GM19324 (cell line): Measurements from ENCODE around the gene TBC1D2.
A peak's percentile ranks its signal among the peaks of the same experiment; 100 is the strongest.
"Not testable (repeated sequence)": the region's sequence is repeated elsewhere in the genome, so short reads cannot be mapped to it uniquely, and the experiment has no call there.

Experiments
- ATAC-seq: cut with Tn5 transposase; IDR thresholded peaks from one replicate; pipeline ENCODE4 v1.9.1; 2021; ENCODE audit warnings: mild to moderate bottlenecking, moderate library complexity; ENCODE audit not compliant: unreplicated experiment, low FRiP score

TBC1D2 gene

GRCh38 chr9:98255578-98256296 lies at the start of gene TBC1D2:
Gene TBC1D2, minus strand, starts transcription at chr9:98255649. Its CDS starts 108 bp downstream, at chr9:98255541.
- ATAC-seq: peak; percentile 91

- ATAC-seq: no peak
Observed at GRCh38 chr9:98304381-98304780, 48.9 kb upstream of the TBC1D2 start.

- no peak for ATAC-seq
Observed at GRCh38 chr9:98303633-98304125, 48.2 kb upstream of the TBC1D2 start.

GRCh38 chr9:98302938-98303632 lies 47.6 kb upstream of the TBC1D2 start:
- ATAC-seq: no peak

GRCh38 chr9:98302150-98302549 lies 46.7 kb upstream of the TBC1D2 start:
- ATAC-seq: no peak

- no peak for ATAC-seq
Observed at GRCh38 chr9:98300611-98301010, 45.2 kb upstream of the TBC1D2 start.

GRCh38 chr9:98298476-98298875 lies 43.0 kb upstream of the TBC1D2 start:
- no peak for ATAC-seq

- no peak for ATAC-seq
Observed at GRCh38 chr9:98295824-98296223, 40.4 kb upstream of the TBC1D2 start.

- no peak for ATAC-seq
Observed at GRCh38 chr9:98291820-98292219, 36.4 kb upstream of the TBC1D2 start.

GRCh38 chr9:98290411-98290810 lies 35.0 kb upstream of the TBC1D2 start:
- no peak for ATAC-seq

- no peak for ATAC-seq
Observed at GRCh38 chr9:98289614-98290201, 34.3 kb upstream of the TBC1D2 start.

- ATAC-seq: no peak
Observed at GRCh38 chr9:98288881-98289280, 33.4 kb upstream of the TBC1D2 start.

GRCh38 chr9:98287384-98287783 lies 31.9 kb upstream of the TBC1D2 start:
- no peak for ATAC-seq

GRCh38 chr9:98285446-98285845 lies 30.0 kb upstream of the TBC1D2 start:
- no peak for ATAC-seq

GRCh38 chr9:98284754-98285153 lies 29.3 kb upstream of the TBC1D2 start:
- no peak for ATAC-seq

GRCh38 chr9:98283143-98283542 lies 27.7 kb upstream of the TBC1D2 start:
- not testable (repeated sequence) for ATAC-seq

GRCh38 chr9:98281281-98281680 lies 25.8 kb upstream of the TBC1D2 start:
- no peak for ATAC-seq

GRCh38 chr9:98280574-98280973 lies 25.1 kb upstream of the TBC1D2 start:
- no peak for ATAC-seq

GRCh38 chr9:98280162-98280561 lies 24.7 kb upstream of the TBC1D2 start:
- ATAC-seq: no peak

- ATAC-seq: no peak
Observed at GRCh38 chr9:98276907-98277469, 21.5 kb upstream of the TBC1D2 start.

- ATAC-seq: no peak
Observed at GRCh38 chr9:98275159-98275558, 19.7 kb upstream of the TBC1D2 start.
